Neural crest cell (in vitro differentiated cells): ENCODE data around the gene EVA1A. TPM values are rescaled to one million over a fixed set of nuclear protein-coding genes. Genes with fewer than 3 reads are reported as not detected.

ENCODE experiments used
- DNase-seq: peaks from one replicate; pipeline ENCODE4 v3.0.0; 2021; ENCODE audit warnings: low read depth, mixed read lengths, low spot score
- H3K27ac Mint-ChIP-seq: one replicate; pipeline ENCODE4 v1.8.0; 2021; ENCODE audit warnings: mild to moderate bottlenecking, mixed read lengths; ENCODE audit not compliant: unreplicated experiment
- H3K27me3 Mint-ChIP-seq: 2 replicates; pipeline ENCODE4 v1.8.0; 2021; ENCODE audit warnings: low read depth, mild to moderate bottlenecking, mixed read lengths
- H3K36me3 Mint-ChIP-seq: 2 replicates; pipeline ENCODE4 v1.8.0; 2021; ENCODE audit warnings: low read depth, mild to moderate bottlenecking, mixed read lengths
- H3K4me1 Mint-ChIP-seq: 2 replicates; pipeline ENCODE4 v1.8.0; 2021; ENCODE audit warnings: mixed read lengths
- H3K4me3 Mint-ChIP-seq: one replicate; pipeline ENCODE4 v1.8.0; 2021; ENCODE audit warnings: mild to moderate bottlenecking, mixed read lengths
- H3K9me3 Mint-ChIP-seq: 2 replicates; pipeline ENCODE4 v1.8.0; 2021; ENCODE audit warnings: mixed read lengths
- CTCF ChIP-seq: fragments of 200-600 bp; sonication (generic); conservative IDR thresholded peaks from 2 replicates; pipeline ENCODE4 v1.5.0; 2021; ENCODE audit warnings: antibody characterized with exemption, mild to moderate bottlenecking
- total RNA-seq: library from RNA; stranded (reverse); gene quantifications from 2 replicates; pipeline ENCODE4 v1.2.1, GENCODE V29; 2021

EVA1A gene
- total RNA-seq, 1 donor from 2014 or later, result 3.8 TPM

DNA sequence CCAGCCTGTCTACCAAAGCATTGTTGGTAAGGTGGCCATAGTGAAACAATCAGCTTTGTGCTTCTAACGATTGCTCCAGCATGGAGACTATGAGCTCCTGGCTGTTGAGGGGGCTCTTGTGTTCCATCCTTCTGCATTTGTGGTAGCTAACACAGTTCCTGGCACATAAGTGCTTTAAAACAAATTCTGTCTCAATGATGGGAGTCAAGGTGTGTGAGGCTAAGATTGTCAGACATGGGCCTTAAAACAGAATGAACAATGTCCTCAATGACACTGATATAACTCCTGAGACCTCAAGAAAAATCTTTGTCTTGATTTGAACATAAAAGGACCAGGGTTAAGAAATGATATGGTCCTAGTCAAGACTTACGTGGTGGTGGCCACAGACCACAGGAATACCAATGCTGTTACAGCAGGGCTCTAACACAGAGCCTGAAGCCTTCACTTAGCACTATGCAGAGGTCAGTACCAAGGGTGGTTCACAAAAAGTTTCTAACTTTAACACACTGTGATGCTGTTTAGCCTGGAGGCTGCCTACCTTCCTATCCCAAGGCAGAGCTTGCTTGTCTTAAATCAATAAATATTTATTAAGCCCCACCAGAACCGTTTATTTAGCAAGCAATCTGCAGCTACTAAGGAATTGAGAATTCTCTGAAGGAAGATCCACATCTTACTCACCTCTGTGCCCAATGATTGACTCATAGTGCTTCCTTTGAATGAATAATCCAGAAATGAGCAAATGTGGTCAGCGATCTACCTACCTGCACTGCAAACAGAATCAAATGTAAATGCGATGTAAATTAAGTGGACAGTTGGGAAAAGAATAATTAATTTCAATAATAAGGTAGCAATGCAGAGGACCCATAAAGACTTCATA is 35.1 kb downstream of the EVA1A start:
- no peaks in the 10 kb centered on the region for H3K9me3 Mint-ChIP-seq

DNA sequence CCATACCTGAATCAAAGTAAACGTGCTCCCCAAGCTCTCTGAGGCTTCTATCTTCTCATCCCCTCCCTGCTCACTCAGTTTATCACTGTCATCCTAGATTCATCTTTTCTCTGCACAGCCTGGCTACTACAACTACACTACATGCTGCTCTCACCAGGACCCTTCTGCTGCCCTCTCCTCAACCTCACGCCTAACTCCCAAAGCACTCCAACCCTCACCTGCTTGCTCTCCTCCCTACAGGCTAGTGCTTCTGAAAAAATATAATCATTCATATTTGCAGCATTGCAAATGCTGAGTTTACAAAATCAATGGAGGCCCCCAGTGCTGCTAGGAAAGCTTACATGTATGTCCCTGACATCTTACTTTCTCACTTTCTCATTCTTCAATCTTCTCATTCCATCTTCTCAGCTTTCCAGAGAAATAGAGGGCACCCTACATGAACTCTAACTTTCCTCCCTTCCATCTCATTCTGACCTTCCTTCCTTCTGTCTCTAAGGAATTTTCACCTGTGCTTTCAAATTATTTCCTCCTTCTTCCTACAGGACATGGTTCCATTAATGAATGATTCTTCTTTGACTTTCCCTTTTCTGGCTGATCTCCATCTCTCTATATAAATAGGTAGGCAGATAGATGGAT is 36.3 kb downstream of the EVA1A start:
- no peaks in the 10 kb centered on the region for H3K9me3 Mint-ChIP-seq
- H3K36me3 Mint-ChIP-seq, result peaks cover 3% of the 10 kb centered on the region
- no peak for DNase-seq
- no peaks in the 10 kb centered on the region for H3K4me1 Mint-ChIP-seq
- no peak overlapping the region for H3K27ac Mint-ChIP-seq
- TF ChIP-seq CTCF, result no peak
- no peaks in the 10 kb centered on the region for H3K27me3 Mint-ChIP-seq
- H3K4me3 Mint-ChIP-seq, result no peak overlapping the region

More for the DNA sequence above, 35.1 kb downstream of the EVA1A start:
- TF ChIP-seq CTCF, result no peak
- Mint-ChIP-seq H3K27ac (no peak overlapping the region), H3K4me3 (no peak overlapping the region), H3K36me3 (no peaks in the 10 kb centered on the region), H3K4me1 (no peaks in the 10 kb centered on the region), H3K27me3 (no peaks in the 10 kb centered on the region)
- no peak for DNase-seq

- Mint-ChIP-seq H3K9me3 (no peaks in the 10 kb centered on the region), H3K4me1 (no peaks in the 10 kb centered on the region), H3K4me3 (no peak overlapping the region), H3K36me3 (peaks cover 3% of the 10 kb centered on the region), H3K27ac (no peak overlapping the region), H3K27me3 (no peaks in the 10 kb centered on the region)
- no peak for DNase-seq
- TF ChIP-seq CTCF, result no peak
Observed at GRCh38 chr2:75523313-75524275, 37.1 kb downstream of the EVA1A start.

DNA sequence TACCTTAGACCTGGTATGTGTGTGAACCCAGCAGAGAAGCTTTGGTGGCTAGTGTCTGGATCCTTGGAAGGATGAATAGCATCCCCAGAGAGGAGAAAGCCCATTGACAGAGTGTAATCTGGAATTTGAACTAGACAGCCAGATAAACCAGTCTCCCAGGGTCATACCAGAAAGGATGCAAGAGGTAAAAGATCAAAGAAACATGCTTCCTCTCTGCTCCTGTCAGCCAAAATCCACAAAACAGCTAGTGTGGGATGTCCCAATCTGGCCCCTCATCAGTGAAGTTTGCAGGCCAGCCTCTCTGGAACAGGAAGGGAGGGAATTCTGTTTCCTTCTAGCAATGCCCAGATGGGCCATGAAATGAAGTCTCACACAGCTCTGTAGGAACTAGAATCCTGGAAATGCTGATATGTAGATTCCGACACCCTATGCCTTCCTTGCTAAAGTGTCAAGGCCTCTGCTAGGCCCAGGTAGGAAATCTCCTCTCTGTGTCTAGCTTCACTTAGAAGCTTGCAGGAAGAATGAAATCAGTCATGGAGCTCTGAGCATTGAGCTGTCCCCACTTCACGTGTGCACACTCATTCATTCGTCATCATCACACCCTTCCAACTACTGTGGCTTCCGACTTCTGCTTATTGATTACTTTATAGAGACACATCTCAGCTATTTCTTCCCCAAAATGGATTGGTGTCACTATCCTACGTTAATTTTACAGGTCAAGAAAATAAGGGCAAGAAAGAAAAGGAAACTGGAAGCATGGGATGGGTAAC is 38.0 kb downstream of the EVA1A start:
- no peak for DNase-seq
- H3K4me3 Mint-ChIP-seq, result no peak overlapping the region
- no peaks in the 10 kb centered on the region for H3K27me3 Mint-ChIP-seq
- no peak overlapping the region for H3K27ac Mint-ChIP-seq
- H3K4me1 Mint-ChIP-seq, result no peaks in the 10 kb centered on the region
- TF ChIP-seq CTCF, result no peak
- H3K36me3 Mint-ChIP-seq, result peaks cover 3% of the 10 kb centered on the region
- no peaks in the 10 kb centered on the region for H3K9me3 Mint-ChIP-seq
